HG02642 (cell line): ENCODE data around the gene CELSR1.

Experiments
- ATAC-seq: cut with Tn5 transposase; IDR thresholded peaks from one replicate; pipeline ENCODE4 v1.9.1; 2021; ENCODE audit warnings: mild to moderate bottlenecking; ENCODE audit not compliant: unreplicated experiment, poor library complexity

Gene CELSR1

DNA sequence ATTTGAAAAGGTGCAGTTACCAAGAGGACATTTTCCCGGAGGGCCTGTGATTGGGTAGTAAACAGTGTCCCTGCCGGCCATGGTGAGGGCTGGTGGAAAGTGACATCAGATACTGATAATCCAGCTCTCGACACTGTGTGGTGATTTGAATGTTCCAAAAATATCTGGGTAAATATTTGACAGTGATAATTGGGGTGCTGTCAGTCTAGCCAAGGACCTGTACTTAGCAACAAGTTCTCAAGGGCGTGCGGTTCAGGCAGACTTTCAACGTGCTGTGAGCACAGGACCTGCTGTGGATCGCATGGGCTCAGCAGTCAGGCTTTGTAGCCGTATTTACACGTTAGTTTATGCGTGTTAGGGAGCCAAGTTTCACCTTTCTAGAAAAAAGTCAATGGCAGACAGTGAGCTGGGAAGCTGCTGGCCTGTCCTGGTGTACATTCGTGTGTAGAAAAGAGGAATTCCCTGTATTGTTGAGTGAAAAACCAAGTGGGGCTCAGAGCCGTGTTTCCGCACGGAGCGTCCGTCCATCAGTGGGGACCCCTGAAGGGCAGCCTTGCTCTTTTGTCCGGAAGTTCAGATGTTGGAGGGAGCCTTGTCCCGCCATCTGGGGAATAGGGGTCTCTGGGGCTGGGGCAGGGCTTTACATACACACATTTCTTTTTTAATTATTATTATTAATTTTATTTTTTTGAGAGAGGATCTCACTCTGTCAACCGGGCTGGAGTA is 190.6 kb downstream of the CELSR1 start:
- no peak for ATAC-seq

DNA sequence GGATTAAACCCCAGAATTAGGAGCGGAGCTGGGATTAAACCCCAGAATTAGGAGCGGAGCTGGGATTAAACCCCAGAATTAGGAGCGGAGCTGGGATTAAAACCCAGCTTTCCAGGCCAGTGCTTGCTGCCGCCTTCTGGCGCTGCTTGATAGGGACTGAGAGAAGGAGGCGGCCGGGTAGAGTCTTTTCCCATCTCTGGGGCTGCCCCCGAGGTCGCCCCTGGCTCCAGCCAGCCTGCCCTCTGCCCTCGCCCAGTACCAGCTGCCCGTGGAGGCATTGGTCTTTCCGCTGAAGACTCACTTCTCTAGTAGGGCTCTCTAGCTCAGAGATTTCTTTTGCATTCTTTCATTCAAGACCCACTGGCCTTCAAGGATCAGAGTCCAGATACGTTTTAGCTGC is 196.7 kb downstream of the CELSR1 start:
- no peak for ATAC-seq

DNA sequence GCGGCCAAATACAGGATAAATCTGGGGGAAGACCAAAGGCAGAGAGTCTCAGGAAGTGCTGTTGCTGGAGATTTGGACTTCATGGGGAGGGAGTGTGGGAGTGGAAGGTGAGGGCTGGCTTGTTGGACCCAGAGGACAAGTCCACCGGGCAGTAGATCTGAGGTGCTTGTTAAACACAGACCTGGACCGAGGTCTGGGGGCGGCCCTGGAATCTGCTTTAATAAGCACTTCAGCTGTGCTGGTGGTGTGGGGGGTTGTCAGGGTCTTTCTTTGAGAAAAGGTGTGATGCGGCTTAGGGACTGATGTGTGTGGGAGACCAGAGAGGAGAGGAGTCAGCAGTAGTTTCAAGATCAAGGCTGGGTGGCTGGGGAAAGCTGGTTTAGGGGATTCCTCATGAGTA is 197.5 kb downstream of the CELSR1 start:
- no peak for ATAC-seq

DNA sequence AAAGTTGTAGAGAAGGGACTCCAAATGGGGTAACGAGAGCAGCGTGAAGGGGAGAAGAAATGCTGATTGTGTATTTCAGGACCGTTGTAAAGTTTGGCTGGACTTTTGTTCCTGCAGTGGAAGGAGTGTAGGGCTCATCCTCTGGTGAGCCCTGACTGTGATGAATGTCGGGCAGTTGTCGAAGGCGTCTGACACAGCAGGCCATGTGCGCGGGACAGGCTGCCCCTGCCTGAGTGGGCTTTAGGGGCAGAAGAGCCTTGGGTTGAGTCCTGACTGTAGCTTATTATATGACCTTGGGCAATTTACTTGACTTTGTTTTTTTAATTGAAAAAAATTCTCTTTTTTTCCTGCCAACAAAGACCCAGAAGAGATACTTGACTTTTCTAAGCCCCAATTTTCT is 198.8 kb downstream of the CELSR1 start:
- no peak for ATAC-seq

DNA sequence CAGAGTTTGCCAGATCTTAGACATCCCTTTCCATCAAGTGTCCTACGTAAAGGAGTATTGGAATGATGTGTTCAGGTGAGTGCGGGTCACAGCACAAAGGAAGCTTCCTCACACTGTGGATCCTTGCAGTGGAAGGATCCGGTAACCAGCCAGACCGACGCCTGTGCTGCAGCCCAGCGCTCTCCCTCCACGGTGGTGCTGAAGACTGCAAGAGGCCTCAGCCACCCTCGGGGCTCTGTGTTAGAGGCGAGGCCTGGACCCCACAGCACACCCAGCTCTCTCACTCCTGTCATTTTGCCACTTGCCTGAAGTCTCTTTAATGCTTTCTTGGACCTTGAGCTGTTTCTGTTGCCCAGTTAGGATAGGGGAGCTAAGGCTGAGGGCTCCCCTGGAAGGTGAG is 199.6 kb downstream of the CELSR1 start:
- ATAC-seq: no peak

DNA sequence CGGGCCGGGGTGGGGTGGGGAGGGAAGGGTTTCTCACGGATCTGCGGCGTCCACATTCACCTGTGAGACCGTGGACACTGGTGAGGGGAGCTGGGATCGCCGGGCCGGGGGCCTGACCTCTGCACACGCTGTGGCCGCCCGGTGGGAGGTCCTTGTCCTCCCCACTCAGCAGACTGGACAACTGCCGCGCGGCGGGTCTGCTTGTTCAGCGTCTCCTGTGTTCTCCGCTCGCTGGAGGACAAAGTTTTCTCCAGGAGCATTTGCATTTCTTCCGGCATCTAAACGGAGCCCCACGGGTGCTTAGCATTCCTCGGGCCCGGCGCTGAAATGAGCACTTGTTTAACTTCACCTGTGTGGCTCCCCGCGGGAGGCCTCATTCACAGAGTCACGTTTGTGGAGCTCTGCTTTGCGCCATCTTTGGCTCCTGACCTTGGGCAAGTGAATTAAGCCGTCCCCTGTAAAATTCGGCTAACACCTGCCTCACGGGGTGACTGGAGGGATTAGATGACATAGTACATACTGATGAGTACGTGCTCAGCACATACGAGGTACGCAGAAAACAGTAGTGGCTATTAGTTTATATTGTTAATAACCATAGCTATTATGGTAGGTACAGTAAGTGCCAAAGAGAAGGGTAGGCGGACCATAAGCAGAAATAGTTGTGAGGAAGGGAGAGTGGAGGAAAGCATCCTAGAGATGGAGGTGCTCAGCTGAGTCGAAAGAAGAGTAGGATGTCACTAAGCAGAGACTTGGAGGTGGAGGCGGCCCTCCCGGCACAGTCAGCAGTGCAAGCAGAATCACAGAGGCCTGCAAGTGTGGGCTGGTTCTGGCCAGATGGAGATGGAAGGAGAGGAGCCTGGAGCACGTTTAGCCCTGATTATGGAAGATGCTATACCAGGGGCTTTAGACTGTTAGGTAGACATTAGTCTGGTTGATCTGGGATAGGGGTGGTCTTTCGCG is 201.0 kb downstream of the CELSR1 start:
- ATAC-seq: peak; percentile 5

DNA sequence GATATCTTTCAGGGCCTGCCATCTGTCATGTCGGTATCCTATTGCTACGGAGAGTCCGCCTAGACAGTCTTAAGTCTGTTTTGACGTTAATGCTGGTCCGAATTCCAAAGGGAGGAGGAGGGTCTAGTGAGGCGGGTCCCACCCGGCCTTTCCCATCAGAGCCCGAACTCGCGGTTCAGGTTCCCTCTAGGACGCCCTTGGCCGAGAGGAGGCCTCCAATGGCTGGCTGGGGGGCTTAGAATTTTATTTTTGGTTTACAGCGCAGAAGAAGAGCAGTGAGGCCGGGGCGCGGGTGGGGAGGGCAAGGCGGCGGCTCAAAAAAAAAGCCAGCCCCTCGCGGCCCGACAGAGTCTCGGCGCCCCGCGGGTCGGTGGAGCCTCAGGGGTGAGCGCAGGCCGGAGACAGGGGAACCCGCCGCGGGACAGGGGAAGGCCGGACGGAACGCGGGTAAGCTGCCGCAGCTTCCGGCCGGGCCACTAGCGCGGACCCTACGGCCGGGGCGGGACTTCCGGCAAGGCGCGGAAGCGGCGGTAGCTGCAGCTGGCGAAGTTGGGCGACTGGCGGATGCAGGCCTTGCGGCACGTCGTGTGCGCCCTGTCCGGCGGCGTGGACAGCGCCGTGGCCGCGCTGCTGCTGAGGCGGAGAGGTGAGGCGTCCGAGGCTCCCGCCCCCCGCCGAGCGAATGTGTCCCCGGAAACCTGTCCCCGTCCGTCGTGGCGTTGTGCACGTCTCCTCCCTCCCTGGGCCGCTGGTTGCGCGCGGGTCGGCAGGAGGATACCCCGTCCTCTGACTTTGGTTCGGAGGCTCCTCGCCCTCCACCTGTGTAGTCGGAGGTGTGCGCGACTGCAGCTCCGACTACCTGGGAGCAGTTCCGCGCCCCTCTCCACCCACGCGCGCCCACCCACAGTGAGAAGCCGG is 202.0 kb downstream of the CELSR1 start, which contains the start of gene TRMU:
TRMU (plus strand) TSS at position 514 of the 918 bp plus-strand sequence; CDS start at position 565, 51 bp downstream.
- peak; percentile 91 for ATAC-seq

DNA sequence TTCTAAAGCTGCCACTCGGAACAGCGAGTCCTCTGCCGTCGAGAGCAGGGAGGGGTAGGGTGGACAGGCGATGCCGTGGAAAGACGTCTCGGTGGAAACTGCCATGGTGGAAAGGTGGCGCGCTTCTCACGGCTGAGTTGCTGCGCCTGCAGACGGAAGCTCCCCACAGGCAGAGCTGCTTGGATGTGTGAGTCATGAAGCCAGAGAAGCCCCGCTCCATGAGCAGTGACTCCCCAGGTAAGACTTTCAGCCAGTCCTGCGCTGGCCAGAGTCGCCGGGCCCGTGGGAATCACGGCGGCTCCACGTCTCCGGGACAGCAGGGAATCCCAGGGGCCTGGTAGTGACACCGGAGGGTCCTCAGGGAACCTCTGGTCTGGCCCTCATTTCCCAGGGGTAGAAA is 205.9 kb downstream of the CELSR1 start:
- ATAC-seq: no peak

DNA sequence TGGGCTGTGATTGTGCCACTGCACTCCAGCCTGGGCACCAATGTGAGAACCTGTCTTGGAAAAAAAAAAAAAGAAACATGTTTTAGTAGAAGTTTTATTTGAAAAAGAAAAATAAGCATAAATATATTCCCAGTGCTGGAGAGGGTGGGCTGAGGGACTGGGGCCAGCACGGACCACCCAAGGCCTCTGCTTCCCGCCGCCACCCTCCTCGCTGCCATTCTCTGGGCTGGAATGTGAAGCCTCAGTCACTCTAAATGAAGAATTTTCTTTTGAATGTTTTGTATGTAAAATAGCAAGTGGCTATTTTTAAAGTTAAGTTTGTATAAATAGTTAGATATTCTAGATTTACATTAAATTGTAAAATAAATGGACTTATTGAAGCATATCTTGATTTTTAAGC is 207.0 kb downstream of the CELSR1 start:
- no peak for ATAC-seq

DNA sequence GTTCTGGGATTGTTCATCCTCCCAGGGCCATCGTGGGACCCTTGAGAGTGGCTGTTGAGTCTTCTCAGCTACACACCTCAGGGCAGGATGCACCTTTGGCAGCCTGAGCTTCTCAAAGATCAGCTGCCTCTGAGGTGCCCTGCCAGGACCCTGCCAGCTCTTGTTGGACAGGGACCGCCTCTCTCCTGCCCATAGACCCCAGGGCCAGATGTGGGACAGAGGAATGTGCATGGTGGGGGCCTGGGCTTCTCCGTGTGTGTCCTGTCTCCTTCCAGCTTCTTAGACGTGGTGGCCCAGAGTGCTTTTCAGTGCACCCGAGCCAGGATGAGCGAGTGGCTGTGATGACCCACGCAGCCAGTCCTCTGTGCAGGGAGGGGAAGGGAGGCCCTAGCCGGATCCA is 207.8 kb downstream of the CELSR1 start:
- ATAC-seq: no peak

DNA sequence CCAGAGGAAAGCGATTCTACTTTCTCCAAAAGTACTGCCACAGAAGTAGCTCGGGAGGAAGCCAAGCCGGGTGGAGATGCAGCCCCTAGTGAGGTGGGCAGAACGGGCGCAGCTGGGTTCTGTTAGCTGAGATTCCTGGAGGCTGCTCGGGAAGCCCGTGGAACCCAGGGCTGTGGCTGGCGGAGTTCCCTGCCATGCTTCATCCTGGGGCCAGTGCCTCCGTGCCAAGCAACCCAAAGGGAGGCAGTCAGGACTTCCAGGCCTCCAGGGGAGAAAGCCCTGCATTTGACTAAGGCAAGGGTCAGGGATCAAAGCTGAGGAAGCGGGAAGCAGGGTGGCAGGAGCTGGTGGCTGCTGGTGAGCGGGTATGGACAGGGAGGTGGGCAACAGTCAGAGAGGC is 208.6 kb downstream of the CELSR1 start:
- no peak for ATAC-seq

DNA sequence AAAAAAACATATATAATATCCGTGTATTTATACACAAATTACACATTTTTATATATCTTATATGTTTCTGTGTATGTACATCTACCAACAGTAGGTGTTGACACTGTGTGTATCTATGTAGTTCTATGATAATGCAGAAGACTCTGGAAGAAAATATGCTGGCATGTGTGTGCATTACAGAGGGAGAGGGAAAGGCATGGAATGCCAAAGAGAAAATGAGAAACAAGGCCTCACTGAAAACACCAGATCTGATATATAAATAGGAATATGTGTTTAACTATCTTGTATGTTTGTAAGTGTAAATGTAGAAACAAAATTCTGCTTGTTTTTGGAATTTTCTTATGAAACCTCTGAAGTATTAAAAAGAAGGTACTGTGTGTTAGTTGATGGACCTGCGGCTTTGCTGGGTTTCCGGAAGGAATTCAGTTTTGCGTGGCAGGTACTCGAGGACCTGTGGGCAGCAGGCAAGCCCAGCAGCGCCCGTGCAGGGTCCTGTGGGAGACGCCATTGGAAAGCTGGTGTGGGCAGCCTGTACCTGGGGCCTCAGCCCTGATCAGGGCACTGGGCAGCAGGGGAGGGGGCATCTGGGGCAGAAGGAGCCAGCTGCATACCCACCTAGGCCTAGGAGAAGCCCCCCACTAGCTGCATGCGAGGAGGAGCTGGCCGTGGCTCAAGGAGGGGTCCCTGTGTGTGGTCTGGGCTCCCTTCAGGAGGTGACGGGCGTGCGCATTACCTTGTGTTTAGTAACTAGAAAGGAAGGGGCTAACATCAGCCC is 209.5 kb downstream of the CELSR1 start:
- no peak for ATAC-seq

DNA sequence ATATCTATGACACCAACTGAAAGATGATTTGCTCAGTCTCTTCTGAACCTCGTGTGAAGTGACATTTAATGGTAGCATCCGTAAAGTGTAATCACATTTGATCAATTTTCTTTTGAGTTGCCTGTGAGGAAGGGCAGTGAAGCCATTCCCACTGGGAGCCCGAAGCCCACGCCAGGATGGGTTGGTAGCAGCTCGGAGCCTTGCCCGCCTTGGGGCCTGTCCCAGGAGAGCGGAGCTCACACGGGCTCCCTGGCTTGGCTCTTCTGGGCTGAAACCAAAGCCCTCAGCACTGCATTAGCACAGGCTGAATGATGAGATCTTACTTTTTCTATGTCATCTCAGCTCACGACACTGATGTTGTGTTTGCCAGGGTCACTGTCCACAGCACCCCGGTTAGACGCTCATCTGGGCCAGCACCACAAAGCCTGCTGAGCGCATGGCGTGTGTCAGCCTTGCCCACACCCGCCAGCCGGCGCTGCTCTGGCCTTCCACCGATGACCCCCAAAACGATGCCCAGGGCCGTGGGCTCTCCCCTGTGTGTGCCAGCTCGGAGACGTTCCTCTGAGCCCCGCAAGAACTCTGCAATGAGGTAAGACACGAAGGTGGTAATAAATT is 211.2 kb downstream of the CELSR1 start:
- no peak for ATAC-seq

DNA sequence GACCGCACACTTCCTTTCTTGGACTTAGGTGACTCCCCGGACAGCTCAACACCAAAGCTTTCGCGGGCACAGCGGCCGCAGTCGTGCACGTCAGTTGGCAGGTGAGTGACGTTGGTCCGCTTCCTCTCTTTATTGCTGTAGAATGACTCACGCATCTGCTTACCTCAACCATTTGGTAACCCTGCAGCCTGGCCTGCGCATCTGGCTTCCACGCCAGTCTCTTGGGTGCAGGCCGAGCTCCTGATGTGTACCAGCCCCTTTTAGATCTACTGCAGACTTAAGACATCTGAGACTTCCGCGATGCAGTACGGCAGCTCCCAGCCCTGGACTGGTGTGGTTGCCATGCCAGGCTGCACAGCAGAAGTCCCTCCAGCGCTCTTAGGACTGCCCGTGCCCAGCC is 214.3 kb downstream of the CELSR1 start:
- ATAC-seq: no peak

DNA sequence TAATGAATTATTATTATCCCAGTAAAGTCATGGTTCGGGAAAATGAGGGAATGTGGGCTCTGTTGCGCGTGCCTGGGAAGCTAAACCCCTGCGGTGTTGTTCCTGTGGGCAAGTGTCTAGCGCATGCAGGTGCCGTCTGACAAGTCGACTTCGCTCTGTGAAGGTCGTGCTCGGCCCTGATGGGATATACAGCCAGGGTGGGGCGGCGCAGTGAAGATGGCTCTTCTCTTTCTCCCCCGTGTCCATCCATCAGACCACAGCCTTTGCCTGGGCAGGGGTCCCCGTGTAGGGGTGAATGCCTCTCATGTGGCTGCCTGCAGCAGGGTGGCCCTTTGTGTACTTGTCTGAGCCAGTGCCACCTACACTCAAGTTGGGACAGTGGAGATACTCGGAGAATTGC is 214.7 kb downstream of the CELSR1 start:
- ATAC-seq: no peak

DNA sequence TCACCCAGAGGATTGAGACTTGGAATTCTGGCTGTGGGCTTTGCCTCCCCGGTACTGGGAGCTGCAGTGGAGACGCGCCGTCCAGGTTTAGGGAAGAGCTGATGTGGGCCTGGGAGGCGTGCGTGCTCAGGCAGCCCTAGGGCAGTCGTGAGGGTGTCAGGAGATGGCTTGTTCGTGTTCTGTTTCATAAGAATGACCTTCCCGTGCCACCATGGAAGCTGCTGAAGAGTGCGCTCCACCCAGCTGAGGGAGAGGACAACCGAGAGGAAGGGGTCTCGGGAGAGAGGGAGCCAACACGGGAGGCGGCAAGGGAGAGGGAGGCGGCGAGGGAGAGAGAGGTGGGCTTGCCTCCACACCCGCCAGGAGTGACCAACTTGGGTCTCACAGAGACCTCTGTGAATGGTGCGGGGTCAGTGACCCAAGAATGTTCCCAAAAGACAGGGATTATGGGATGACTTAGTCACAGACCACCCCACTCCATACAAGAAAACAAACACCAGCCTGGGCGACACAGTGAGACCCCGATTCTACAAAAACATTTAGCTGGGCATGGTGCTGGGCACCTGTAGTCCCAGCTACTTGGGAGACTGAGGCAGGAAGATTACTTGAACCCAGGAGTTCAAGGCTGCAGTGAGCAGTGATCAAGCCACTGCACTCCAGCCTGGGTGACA is 216.6 kb downstream of the CELSR1 start:
- ATAC-seq: no peak

DNA sequence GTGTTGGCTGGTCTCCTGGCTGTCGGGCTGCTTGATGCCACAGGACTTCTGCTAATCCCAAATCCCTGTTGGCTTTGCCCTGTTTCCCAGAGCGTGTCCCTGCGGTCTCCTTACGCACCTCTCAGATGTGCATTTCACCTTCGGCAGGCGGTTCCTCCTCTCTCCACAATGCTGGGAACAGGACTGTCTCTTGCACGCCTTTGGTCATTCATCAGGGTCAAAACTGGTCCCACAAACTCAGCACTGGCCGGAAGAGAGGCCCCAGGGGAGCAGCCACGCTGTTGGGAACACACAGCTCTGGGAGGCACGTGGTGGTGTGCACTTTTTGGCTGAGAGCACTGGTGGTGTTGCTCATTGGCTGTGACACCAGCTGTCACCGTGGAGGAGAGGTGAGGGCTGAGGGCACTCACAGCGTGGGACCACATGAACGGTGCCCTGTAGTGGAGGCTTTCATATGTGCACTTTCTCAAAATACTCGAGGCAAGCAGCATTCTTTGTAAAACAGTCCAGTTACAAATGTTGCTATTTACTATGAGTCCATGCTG is 217.2 kb downstream of the CELSR1 start:
- ATAC-seq: no peak

DNA sequence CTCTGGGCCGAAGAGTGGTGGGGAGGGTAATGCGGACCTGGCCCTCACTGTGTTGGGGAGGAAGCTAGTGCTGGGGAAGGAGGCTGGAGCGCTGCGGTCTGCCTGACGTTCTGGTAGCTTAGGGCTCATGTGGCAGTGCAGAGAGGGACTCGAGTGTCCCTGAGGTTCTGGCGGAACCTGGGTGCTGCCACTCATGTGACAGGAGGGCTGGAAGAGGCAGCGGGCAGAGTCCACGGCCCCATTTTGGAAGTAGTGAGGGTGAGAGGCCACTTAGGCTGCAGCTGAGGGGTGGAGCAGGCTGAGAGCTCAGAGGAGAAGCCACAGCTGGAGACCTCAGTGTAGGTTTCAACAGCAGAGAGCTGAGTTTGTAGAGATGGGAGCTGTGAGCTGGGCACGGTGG is 218.1 kb downstream of the CELSR1 start:
- ATAC-seq: no peak
